Loucy (cell line): Measurements from ENCODE around the gene CPNE6.

Experiments
- H2AFZ ChIP-seq: fragments of 200-600 bp; sonication (generic); 2 replicates; pipeline ENCODE4 v1.6.0; 2016; ENCODE audit warnings: antibody characterized with exemption, mild to moderate bottlenecking, low read length, moderate library complexity
- H3F3A ChIP-seq: fragments of 200-600 bp; 2 replicates; pipeline ENCODE4 v1.6.0; 2016; ENCODE audit warnings: antibody characterized with exemption, low read depth, mild to moderate bottlenecking
- H3K27me3 ChIP-seq: fragments of 200-600 bp; sonication (generic); 2 replicates; pipeline ENCODE4 v1.6.1; 2014; ENCODE audit warnings: low read length, mild to moderate bottlenecking; ENCODE audit not compliant: insufficient read depth, poor library complexity, severe bottlenecking
- H3K36me3 ChIP-seq: fragments of 200-600 bp; sonication (generic); 2 replicates; pipeline ENCODE4 v1.6.1; 2016; ENCODE audit warnings: low read length; ENCODE audit not compliant: insufficient read depth
- H3K4me1 ChIP-seq: fragments of 200-600 bp; sonication (generic); 2 replicates; pipeline ENCODE4 v1.5.1; 2014; ENCODE audit warnings: low read length, mild to moderate bottlenecking; ENCODE audit not compliant: insufficient read depth, poor library complexity, severe bottlenecking
- H3K4me2 ChIP-seq: fragments of 200-600 bp; sonication (generic); 2 replicates; pipeline ENCODE4 v1.6.0; 2014; ENCODE audit warnings: antibody characterized with exemption, low read length, low read depth, mild to moderate bottlenecking; ENCODE audit not compliant: poor library complexity, severe bottlenecking
- H3K4me3 ChIP-seq: fragments of 200-600 bp; sonication (generic); 2 replicates; pipeline ENCODE4 v1.5.1; 2014; ENCODE audit warnings: low read length, mild to moderate bottlenecking, mixed read lengths; ENCODE audit not compliant: poor library complexity, severe bottlenecking
- H3K79me2 ChIP-seq: fragments of 200-600 bp; sonication (generic); 2 replicates; pipeline ENCODE4 v1.6.1; 2014; ENCODE audit warnings: low read length; ENCODE audit not compliant: insufficient read depth
- H3K9ac ChIP-seq: fragments of 200-600 bp; sonication (generic); 2 replicates; pipeline ENCODE4 v1.6.0; 2014; ENCODE audit warnings: mild to moderate bottlenecking, low read depth, low read length, moderate library complexity; ENCODE audit not compliant: poor library complexity, severe bottlenecking
- H3K9me2 ChIP-seq: fragments of 200-600 bp; sonication (generic); replicated peaks from 2 replicates; pipeline ENCODE4 v1.6.1; 2016; ENCODE audit warnings: low read depth, low read length, mixed read lengths
- H3K9me3 ChIP-seq: fragments of 200-600 bp; sonication (generic); 2 replicates; pipeline ENCODE4 v1.6.1; 2014; ENCODE audit warnings: mild to moderate bottlenecking, antibody characterized with exemption, low read length, low read depth; ENCODE audit not compliant: insufficient read depth
- H4K20me1 ChIP-seq: fragments of 200-600 bp; sonication (generic); 2 replicates; pipeline ENCODE4 v1.6.0; 2014; ENCODE audit warnings: antibody characterized with exemption, low read length, mild to moderate bottlenecking; ENCODE audit not compliant: insufficient read depth, poor library complexity, severe bottlenecking
- EZH2phosphoT487 ChIP-seq: fragments of 200-600 bp; IDR thresholded peaks from 2 replicates; pipeline ENCODE4 v1.6.1; 2018; ENCODE audit warnings: antibody characterized with exemption, mild to moderate bottlenecking, moderate library complexity, borderline replicate concordance
- TF ChIP-seq, protein P1 (sequence below): fragments of 200-600 bp; sonication (generic); conservative IDR thresholded peaks from 2 replicates; pipeline ENCODE4 v1.5.1; 2014; ENCODE audit warnings: mild to moderate bottlenecking, antibody characterized with exemption, low read length

CPNE6 gene

DNA sequence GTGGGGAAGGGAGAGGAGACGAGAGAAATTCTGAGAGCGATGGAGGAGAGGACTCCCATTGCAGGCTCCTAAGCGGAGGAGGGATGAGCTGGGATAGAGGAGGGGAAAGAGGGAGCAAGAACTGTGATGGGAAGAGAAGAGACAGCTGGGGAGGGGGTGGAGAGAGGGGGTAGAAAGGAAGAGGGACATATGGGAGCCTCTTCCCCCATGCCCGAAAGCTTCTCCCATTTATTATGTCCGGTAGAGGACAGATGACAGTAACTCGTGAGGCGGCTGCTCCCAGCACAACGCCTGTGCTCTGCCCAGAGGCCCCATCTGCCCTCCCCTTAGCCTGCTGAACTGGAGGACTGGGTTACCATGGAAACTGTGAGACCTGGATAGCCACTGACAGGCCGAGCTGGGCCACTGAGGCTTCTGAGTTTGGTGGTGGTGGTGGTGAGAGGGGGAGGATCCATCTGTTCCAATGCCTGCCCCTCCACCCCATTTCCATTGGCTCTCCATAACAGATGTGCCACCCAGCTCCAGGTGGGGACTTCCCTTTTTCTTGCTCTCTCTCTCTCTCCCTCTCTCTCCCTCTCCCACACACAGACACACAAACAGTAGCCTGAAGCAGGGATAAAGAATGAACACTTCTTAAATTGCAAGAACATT lies 8.3 kb downstream of the CPNE6 start:
- no peaks in the 10 kb centered on the region for H3K27me3 ChIP-seq
- no peaks in the 10 kb centered on the region for H3K9me2 ChIP-seq
- peak overlapping the region; percentile 74 for H3K4me2 ChIP-seq

DNA sequence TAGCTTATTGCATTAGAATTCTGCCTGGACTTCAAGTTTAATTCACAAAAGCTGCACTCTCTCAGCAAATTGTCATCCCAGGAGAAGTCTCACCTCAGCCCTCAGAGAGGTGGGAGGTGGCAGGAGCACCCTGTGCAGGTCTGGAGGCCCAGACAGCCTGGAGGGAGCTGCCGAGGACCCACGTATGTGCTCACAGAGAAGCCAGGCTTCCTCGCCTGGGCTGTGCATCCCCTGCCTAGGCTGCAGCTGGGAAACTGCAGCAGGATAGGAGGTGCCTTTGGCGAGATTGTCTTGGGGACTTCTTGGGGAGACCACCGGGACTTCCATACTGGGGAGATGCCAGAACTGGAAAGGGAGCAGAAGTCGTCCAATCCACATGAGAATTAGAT lies 8.8 kb downstream of the CPNE6 start:
- H3K9me3 ChIP-seq: no peaks in the 10 kb centered on the region
- no peaks in the 10 kb centered on the region for H3K9me2 ChIP-seq
- TF ChIP-seq EZH2phosphoT487: no peak
- TF ChIP-seq, protein P1, sequence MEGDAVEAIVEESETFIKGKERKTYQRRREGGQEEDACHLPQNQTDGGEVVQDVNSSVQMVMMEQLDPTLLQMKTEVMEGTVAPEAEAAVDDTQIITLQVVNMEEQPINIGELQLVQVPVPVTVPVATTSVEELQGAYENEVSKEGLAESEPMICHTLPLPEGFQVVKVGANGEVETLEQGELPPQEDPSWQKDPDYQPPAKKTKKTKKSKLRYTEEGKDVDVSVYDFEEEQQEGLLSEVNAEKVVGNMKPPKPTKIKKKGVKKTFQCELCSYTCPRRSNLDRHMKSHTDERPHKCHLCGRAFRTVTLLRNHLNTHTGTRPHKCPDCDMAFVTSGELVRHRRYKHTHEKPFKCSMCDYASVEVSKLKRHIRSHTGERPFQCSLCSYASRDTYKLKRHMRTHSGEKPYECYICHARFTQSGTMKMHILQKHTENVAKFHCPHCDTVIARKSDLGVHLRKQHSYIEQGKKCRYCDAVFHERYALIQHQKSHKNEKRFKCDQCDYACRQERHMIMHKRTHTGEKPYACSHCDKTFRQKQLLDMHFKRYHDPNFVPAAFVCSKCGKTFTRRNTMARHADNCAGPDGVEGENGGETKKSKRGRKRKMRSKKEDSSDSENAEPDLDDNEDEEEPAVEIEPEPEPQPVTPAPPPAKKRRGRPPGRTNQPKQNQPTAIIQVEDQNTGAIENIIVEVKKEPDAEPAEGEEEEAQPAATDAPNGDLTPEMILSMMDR: no peak
- no peaks in the 10 kb centered on the region for H3K27me3 ChIP-seq
- H3K4me3 ChIP-seq: peak overlapping the region; percentile 74
- H2AFZ ChIP-seq: no peak overlapping the region
- H3K79me2 ChIP-seq: no peaks in the 10 kb centered on the region
- H3K4me1 ChIP-seq: peaks cover 21% of the 10 kb centered on the region
- H3F3A ChIP-seq: no peaks in the 10 kb centered on the region
- peak overlapping the region; percentile 65 for H3K9ac ChIP-seq
- H4K20me1 ChIP-seq: no peaks in the 10 kb centered on the region
- no peaks in the 10 kb centered on the region for H3K36me3 ChIP-seq
- H3K4me2 ChIP-seq: peak overlapping the region; percentile 74

More for the DNA sequence above, 8.3 kb downstream of the CPNE6 start:
- Histone ChIP-seq H3K79me2 (no peaks in the 10 kb centered on the region), H4K20me1 (no peaks in the 10 kb centered on the region), H3F3A (no peaks in the 10 kb centered on the region), H3K4me3 (no peak overlapping the region), H2AFZ (no peak overlapping the region), H3K36me3 (no peaks in the 10 kb centered on the region), H3K4me1 (peaks cover 21% of the 10 kb centered on the region), H3K9ac (peak overlapping the region; percentile 65), H3K9me3 (no peaks in the 10 kb centered on the region)
- TF ChIP-seq, protein P1: no peak
- TF ChIP-seq EZH2phosphoT487: no peak

DNA sequence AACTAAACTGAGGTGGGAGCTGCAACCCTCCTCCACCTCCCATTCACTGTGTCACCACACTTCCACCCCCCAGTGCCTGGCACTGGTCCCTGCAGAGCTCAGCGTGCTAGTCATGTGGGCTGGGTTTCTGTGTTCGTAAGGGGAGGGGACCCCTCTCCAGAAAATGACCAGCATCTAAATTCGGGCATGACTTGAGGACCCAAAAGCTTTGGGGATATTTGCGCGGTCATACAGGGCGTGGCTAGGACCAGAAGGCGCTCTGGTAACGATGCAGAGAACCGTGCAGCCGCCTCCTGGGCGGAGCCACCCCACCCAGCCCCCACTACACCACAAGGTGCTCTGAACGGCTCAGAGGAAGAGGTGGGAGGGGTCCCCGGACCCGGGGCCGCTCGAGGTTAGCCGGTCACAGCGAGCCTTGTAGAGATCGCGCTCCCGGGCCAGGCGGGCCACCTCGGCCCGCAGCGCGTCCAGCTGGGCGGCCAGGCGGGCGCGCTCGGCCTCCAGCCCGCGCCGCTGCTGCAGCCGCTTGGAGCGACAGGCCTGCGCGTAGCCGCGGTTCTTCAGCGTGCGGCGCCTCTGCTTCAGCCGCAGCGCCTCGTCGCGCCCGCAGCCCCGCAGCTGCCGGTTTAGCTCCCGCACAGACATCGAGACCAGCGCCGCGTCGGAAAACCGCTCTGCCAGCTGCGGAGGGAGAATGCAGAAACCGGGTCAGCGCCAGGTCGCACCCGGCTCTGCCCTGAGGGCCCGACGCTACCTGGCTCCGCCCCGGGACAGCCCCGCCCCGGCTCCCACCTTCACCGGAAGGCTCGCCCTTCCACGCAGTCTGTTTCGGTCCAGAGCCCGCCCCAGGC lies 9.8 kb downstream of the CPNE6 start:
- no peaks in the 10 kb centered on the region for H3K36me3 ChIP-seq
- peak overlapping the region; percentile 65 for H3K9ac ChIP-seq
- no peaks in the 10 kb centered on the region for H3K79me2 ChIP-seq
- H2AFZ ChIP-seq: peak overlapping the region; percentile 78
- peak overlapping the region; percentile 74 for H3K4me2 ChIP-seq
- TF ChIP-seq, protein P1: no peak
- no peak for TF ChIP-seq EZH2phosphoT487
- H3K27me3 ChIP-seq: no peaks in the 10 kb centered on the region
- peak overlapping the region; percentile 74 for H3K4me3 ChIP-seq
- H3K4me1 ChIP-seq: peaks cover 21% of the 10 kb centered on the region
- no peaks in the 10 kb centered on the region for H3K9me2 ChIP-seq
- H3K9me3 ChIP-seq: no peaks in the 10 kb centered on the region
- no peaks in the 10 kb centered on the region for H3F3A ChIP-seq
- H4K20me1 ChIP-seq: no peaks in the 10 kb centered on the region
